Measurements from ENCODE around the gene HSPA8. TPM values are rescaled to one million over a fixed set of nuclear protein-coding genes. Genes with fewer than 3 reads are reported as not detected.

HSPA8 gene
- 1,459 to 1,828 TPM (median 1,486 TPM) in 5 replicates for total RNA-seq (2022; extraction: Qiagen RNA extraction; ENCODE audit: low read depth)

GRCh38 chr11:123061403-123062157, at the start of gene HSPA8:
TSS of gene HSPA8 (minus strand) at chr11:123062136. CDS start at chr11:123061324, 812 bp downstream.

Other genes with a start within 250 kb of the HSPA8 start
- 0.17 TPM in 1 of 5 replicates, not detected in the others for gene CRTAM, start 223.6 kb downstream of the HSPA8 start, total RNA-seq (2022; extraction: Qiagen RNA extraction; ENCODE audit: low read depth)
- gene JHY, start 179.4 kb downstream of the HSPA8 start, total RNA-seq (2022; extraction: Qiagen RNA extraction; ENCODE audit: low read depth) = 2.9 to 3.5 TPM (median 3.0 TPM) in 5 replicates
- gene BSX, start 80.3 kb downstream of the HSPA8 start, total RNA-seq (2022; extraction: Qiagen RNA extraction; ENCODE audit: low read depth) = not detected in 5 replicates
- gene CLMP, start 133.1 kb upstream of the HSPA8 start, total RNA-seq (2022; extraction: Qiagen RNA extraction; ENCODE audit: low read depth) = 16.6 to 22.6 TPM (median 19.7 TPM) in 5 replicates

Measured in A549 treated with GW870086 at 1 μM for 4 hours (cell line).